K562 (cell line): ENCODE results near the gene RAB25. TPM values are rescaled to one million over a fixed set of nuclear protein-coding genes. Genes with fewer than 3 reads are reported as not detected.
A peak's percentile ranks its signal among the peaks of the same experiment; 100 is the strongest.

Experiments used
- CBX2 ChIP-seq: fragments of 200-600 bp; sonication (generic); IDR thresholded peaks from one replicate; pipeline ENCODE4 v1.6.1; 2012; ENCODE audit warnings: mild to moderate bottlenecking, low read length, inconsistent platforms; ENCODE audit not compliant: insufficient read depth, poor library complexity, severe bottlenecking
- HDAC2 ChIP-seq: fragments of 450-650 bp; IDR thresholded peaks from 2 replicates; pipeline ENCODE4 v1.6.1; 2016; ENCODE audit warnings: mild to moderate bottlenecking
- HNRNPLL ChIP-seq: fragments of 200-400 bp; formaldehyde crosslinking; IDR thresholded peaks from 2 replicates; pipeline ENCODE4 v1.6.1; 2017; ENCODE audit warnings: low read length, low read depth, mild to moderate bottlenecking; ENCODE audit not compliant: poor library complexity, severe bottlenecking
- POLR3G ChIP-seq: IDR thresholded peaks from 2 replicates; pipeline ENCODE4 v1.6.1; 2011; ENCODE audit not compliant: insufficient read length, insufficient replicate concordance; ENCODE audit errors: extremely low read depth
- SMARCB1 ChIP-seq: IDR thresholded peaks from 2 replicates; pipeline ENCODE4 v1.6.1; 2011; ENCODE audit warnings: improper control_type of control experiment, low read depth; ENCODE audit not compliant: insufficient read length
- TAF1 ChIP-seq: IDR thresholded peaks from 2 replicates; pipeline ENCODE4 v1.6.1; 2011; ENCODE audit warnings: mild to moderate bottlenecking, low read length, moderate library complexity; ENCODE audit not compliant: insufficient read depth, control insufficient read depth, severe bottlenecking; ENCODE audit errors: extremely low read depth
- ZNF311 ChIP-seq: fragments of 250-450 bp; sonication (Bioruptor Pico); IDR thresholded peaks from 2 replicates; pipeline ENCODE4 v1.4.0; 2020; ENCODE audit warnings: mild to moderate bottlenecking, moderate library complexity
- polyA plus RNA-seq, 8 experiments: library from polyadenylated mRNA; depleted of rRNA in 4 of 8; stranded (reverse) in 5 of 8; unstranded in 3 of 8; fragments of >200 nt; fragmentation: Nextera tagmentation in 2 of 8; fragmentation: Illumina TruSeq in 1 of 8; extraction: Ambion mirVana in 2 of 8; extraction: Trizol in 1 of 8; gene quantifications; 2 replicates each; pipeline versions ENCODE4 v1.2.1 to v1.2.3, GENCODE V29; 2011 to 2014; ENCODE audit warnings: inconsistent platforms in 1 of 8, missing spikeins in 1 of 8
- total RNA-seq, 7 experiments: library from RNA; depleted of rRNA in 6 of 7; stranded (reverse); fragments of >200 nt in 6 of 7; fragmentation: Illumina TruSeq in 2 of 7; extraction: Trizol in 2 of 7; gene quantifications; 2 replicates each; pipeline versions ENCODE4 v1.2.1 to v1.2.3, GENCODE V29; 2011 to 2021; ENCODE audit warnings: low replicate concordance in 1 of 7
- TF ChIP-seq, protein P1 (sequence below), 2 experiments: IDR thresholded peaks; 2 replicates each; pipeline ENCODE4 v1.6.1; 2012; ENCODE audit warnings: improper control_type of control experiment in 2 of 2, low read depth in 2 of 2, low read length in 2 of 2, borderline replicate concordance in 1 of 2
- TF ChIP-seq, protein P2 (sequence below): fragments of 450-650 bp; conservative IDR thresholded peaks from 2 replicates; pipeline ENCODE4 v1.6.1; 2016; ENCODE audit warnings: missing genetic modification characterization, low read depth, mild to moderate bottlenecking, control low read depth, missing compliant biosample characterization
- TF ChIP-seq, protein P3 (sequence below), 3 experiments: IDR thresholded peaks in 2 of 3; conservative IDR thresholded peaks in 1 of 3; 2 replicates each; pipeline ENCODE4 v1.5.1; 2011 to 2012; ENCODE audit warnings: low read length in 3 of 3, mild to moderate bottlenecking in 3 of 3, control low read depth in 2 of 3, improper control_type of control experiment in 1 of 3, inconsistent platforms in 1 of 3, low read depth in 1 of 3, mixed read lengths in 1 of 3, moderate library complexity in 1 of 3; ENCODE audit not compliant: insufficient read depth in 2 of 3
- TF ChIP-seq, protein P4 (sequence below): fragments of 250-450 bp; sonication (Bioruptor Pico); IDR thresholded peaks from 2 replicates; pipeline ENCODE4 v1.5.0; 2021; ENCODE audit warnings: mild to moderate bottlenecking, moderate library complexity
- TF ChIP-seq, protein P5 (sequence below): fragments of 250-450 bp; sonication (Bioruptor Pico); IDR thresholded peaks from 2 replicates; pipeline ENCODE4 v1.8.0; 2021; ENCODE audit warnings: moderate library complexity, mild to moderate bottlenecking, inconsistent platforms
- TF ChIP-seq, protein P6 (sequence below): fragments of 250-450 bp; sonication (Bioruptor Pico); IDR thresholded peaks from 2 replicates; pipeline ENCODE4 v1.5.0; 2021

Gene RAB25
- total and polyA plus RNA-seq, 9 of the 15 experiments (the other 6 are each of a cell fraction or from before 2014, with no cell fraction given) = 0.10 to 0.27 (median 0.13) TPM; not detected in 6

DNA sequence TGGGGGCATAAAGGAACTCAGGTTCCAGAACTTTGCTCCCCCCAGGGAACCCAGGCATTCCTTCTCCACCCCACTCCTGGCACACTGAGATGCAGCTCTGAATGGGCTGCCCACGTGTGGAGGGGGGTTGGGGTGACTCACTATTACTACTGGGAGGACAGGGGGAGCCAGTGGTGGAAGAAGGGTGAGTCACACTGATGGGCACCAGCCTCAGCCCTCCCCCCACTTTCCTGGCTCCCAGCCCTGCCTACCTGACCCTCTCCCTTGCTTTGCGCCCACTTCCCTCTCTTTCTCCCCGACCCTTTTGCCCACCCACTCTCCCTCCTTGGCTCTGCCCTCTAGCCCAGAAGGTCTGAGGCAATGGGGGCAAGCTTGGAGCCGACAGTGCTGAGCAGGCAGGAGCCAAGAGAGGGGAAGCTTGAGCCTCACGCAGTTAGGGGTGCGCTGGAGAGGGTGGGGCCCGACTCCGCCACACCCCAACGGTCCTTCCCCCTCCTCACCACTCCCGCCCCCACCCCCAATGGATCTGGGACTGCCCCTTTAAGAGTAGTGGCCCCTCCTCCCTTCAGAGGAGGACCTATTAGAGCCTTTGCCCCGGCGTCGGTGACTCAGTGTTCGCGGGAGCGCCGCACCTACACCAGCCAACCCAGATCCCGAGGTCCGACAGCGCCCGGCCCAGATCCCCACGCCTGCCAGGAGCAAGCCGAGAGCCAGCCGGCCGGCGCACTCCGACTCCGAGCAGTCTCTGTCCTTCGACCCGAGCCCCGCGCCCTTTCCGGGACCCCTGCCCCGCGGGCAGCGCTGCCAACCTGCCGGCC, 53.4 kb downstream of the RAB25 start, which contains the start of gene LMNA (continued):
- TF ChIP-seq, protein P1, sequence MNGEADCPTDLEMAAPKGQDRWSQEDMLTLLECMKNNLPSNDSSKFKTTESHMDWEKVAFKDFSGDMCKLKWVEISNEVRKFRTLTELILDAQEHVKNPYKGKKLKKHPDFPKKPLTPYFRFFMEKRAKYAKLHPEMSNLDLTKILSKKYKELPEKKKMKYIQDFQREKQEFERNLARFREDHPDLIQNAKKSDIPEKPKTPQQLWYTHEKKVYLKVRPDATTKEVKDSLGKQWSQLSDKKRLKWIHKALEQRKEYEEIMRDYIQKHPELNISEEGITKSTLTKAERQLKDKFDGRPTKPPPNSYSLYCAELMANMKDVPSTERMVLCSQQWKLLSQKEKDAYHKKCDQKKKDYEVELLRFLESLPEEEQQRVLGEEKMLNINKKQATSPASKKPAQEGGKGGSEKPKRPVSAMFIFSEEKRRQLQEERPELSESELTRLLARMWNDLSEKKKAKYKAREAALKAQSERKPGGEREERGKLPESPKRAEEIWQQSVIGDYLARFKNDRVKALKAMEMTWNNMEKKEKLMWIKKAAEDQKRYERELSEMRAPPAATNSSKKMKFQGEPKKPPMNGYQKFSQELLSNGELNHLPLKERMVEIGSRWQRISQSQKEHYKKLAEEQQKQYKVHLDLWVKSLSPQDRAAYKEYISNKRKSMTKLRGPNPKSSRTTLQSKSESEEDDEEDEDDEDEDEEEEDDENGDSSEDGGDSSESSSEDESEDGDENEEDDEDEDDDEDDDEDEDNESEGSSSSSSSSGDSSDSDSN (IDR thresholded peaks at IDR 0.05; ENCODE audit: borderline replicate concordance in 1 of 2, low read depth in 2 of 2, low read length in 2 of 2) = no peak
- TF ChIP-seq ZNF311 (CRISPR knock-in tag) (no peak), HDAC2 (peak; percentile 88), SMARCB1 (no peak), TAF1 (peak; percentile 92), CBX2 (no peak), HNRNPLL (peak; percentile 13), POLR3G (no peak)
- TF ChIP-seq, protein P2, sequence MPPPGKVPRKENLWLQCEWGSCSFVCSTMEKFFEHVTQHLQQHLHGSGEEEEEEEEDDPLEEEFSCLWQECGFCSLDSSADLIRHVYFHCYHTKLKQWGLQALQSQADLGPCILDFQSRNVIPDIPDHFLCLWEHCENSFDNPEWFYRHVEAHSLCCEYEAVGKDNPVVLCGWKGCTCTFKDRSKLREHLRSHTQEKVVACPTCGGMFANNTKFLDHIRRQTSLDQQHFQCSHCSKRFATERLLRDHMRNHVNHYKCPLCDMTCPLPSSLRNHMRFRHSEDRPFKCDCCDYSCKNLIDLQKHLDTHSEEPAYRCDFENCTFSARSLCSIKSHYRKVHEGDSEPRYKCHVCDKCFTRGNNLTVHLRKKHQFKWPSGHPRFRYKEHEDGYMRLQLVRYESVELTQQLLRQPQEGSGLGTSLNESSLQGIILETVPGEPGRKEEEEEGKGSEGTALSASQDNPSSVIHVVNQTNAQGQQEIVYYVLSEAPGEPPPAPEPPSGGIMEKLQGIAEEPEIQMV (tag) = no peak
- TF ChIP-seq, protein P3, sequence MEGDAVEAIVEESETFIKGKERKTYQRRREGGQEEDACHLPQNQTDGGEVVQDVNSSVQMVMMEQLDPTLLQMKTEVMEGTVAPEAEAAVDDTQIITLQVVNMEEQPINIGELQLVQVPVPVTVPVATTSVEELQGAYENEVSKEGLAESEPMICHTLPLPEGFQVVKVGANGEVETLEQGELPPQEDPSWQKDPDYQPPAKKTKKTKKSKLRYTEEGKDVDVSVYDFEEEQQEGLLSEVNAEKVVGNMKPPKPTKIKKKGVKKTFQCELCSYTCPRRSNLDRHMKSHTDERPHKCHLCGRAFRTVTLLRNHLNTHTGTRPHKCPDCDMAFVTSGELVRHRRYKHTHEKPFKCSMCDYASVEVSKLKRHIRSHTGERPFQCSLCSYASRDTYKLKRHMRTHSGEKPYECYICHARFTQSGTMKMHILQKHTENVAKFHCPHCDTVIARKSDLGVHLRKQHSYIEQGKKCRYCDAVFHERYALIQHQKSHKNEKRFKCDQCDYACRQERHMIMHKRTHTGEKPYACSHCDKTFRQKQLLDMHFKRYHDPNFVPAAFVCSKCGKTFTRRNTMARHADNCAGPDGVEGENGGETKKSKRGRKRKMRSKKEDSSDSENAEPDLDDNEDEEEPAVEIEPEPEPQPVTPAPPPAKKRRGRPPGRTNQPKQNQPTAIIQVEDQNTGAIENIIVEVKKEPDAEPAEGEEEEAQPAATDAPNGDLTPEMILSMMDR (IDR thresholded peaks at IDR 0.05 in 2 of 3, conservative IDR thresholded peaks at IDR 0.05 in 1 of 3; ENCODE audit: insufficient read depth in 2 of 3, low read depth in 1 of 3, low read length in 3 of 3) = 0 out of 6 replicates have a peak, but pooled peaks of 1 of the 3 experiments have one; percentile 5
- TF ChIP-seq, protein P4, sequence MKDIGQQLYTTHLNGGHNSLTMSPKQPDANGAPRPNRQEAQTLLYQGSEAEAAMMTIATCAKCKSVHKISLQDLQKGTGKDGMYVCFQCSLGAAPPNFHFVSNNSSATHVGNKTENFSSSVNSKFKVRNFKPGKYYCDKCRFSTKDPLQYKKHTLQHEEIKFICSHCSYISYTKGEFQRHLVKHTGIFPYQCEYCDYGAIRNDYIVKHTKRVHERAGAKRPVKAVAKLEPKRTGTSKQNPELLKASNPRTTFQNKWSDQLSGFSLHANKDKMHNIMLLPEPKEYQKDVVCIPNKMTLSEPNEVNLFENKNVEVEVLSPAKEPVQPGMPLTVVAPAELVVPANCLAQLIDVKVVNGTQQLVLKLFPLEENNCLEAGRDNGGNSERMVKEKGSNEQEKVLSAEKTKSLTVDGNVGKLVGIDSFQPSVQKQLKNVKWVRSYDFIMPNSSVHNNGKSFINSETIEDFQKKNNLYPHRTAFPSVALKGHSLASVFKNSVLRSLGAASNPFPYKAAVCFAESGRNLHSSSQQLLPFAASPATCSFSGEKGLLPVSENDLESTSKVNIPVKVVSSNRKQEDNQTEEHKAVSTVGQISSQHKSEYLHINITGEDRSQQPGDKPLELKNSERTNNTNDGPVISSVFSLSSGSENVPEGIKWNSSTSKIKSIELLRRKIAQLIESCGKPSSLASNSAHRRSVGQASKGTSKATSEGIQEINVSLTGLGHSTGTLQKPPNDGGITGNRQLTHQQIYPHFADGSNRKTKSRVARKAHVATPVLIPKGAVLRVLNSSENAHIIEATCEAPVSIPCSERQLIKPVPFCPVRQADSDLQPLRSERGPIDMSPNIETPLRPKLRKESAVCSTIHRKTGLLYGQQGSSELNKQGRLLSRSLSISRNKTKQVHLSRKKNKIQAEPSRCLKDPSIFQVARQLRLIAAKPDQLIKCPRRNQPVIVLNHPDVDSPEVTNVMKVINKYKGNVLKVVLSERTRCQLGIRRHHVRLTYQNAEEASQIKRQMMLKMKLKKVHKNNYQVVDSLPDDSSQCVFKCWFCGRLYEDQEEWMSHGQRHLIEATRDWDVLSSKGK (CRISPR knock-in tag) = no peak
- TF ChIP-seq, protein P5, sequence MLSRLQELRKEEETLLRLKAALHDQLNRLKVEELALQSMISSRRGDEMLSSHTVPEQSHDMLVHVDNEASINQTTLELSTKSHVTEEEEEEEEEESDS = no peak
- TF ChIP-seq, protein P6, sequence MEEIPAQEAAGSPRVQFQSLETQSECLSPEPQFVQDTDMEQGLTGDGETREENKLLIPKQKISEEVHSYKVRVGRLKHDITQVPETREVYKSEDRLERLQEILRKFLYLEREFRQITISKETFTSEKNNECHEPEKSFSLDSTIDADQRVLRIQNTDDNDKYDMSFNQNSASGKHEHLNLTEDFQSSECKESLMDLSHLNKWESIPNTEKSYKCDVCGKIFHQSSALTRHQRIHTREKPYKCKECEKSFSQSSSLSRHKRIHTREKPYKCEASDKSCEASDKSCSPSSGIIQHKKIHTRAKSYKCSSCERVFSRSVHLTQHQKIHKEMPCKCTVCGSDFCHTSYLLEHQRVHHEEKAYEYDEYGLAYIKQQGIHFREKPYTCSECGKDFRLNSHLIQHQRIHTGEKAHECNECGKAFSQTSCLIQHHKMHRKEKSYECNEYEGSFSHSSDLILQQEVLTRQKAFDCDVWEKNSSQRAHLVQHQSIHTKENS = no peak
